OCI-LY3 (cell line): Measurements from ENCODE around the gene CYP2W1.

Experiments used
- H2AFZ ChIP-seq: fragments of 200-600, 300-600 bp; shearing (Covaris generic); 2 replicates; pipeline ENCODE4 v1.6.0; 2014; ENCODE audit warnings: antibody characterized with exemption, low read depth, low read length
- H3K27ac ChIP-seq: fragments of 200-600, 300-600 bp; sonication (generic); 2 replicates; pipeline ENCODE4 v1.5.1; 2014; ENCODE audit warnings: mild to moderate bottlenecking, low read length, moderate library complexity, mixed read lengths
- H3K27me3 ChIP-seq: fragments of 200-600, 300-600 bp; sonication (generic); 2 replicates; pipeline ENCODE4 v1.6.1; 2014; ENCODE audit warnings: low read depth, low read length, mixed read lengths
- H3K36me3 ChIP-seq: fragments of 200-600, 300-600 bp; sonication (generic); replicated peaks from 2 replicates; pipeline ENCODE3; 2014; ENCODE audit warnings: low read depth, low read length, mixed read lengths
- H3K4me1 ChIP-seq: fragments of 300-600, 200-600 bp; sonication (generic); 2 replicates; pipeline ENCODE4 v1.6.1; 2014; ENCODE audit warnings: low read length, mixed read lengths
- H3K4me2 ChIP-seq: fragments of 200-600, 300-600 bp; sonication (generic); 2 replicates; pipeline ENCODE4 v1.6.1; 2014; ENCODE audit warnings: low read length, mixed read lengths
- H3K4me3 ChIP-seq: fragments of 300-600, 200-600 bp; sonication (generic); 2 replicates; pipeline ENCODE4 v1.5.1; 2014; ENCODE audit warnings: antibody characterized with exemption, mild to moderate bottlenecking, low read length, moderate library complexity
- H3K79me2 ChIP-seq: fragments of 300-600, 200-600 bp; shearing (Covaris generic); 2 replicates; pipeline ENCODE4 v1.6.1; 2014; ENCODE audit warnings: mild to moderate bottlenecking, low read length, mixed read lengths
- H3K9ac ChIP-seq: fragments of 300-600, 200-600 bp; shearing (Covaris generic); 2 replicates; pipeline ENCODE4 v1.6.0; 2014; ENCODE audit warnings: mild to moderate bottlenecking, low read length, moderate library complexity
- H3K9me3 ChIP-seq: fragments of 200-600, 300-600 bp; shearing (Covaris generic); 2 replicates; pipeline ENCODE4 v1.6.1; 2014; ENCODE audit warnings: low read length, mixed read lengths; ENCODE audit not compliant: insufficient read depth
- H4K20me1 ChIP-seq: fragments of 200-600, 300-600 bp; sonication (generic); 2 replicates; pipeline ENCODE4 v1.6.1; 2016; ENCODE audit warnings: low read length, mixed read lengths; ENCODE audit not compliant: insufficient read depth
- EZH2phosphoT487 ChIP-seq: fragments of 200-600 bp; shearing (Covaris generic); IDR thresholded peaks from 2 replicates; pipeline ENCODE4 v1.6.1; 2018; ENCODE audit warnings: antibody characterized with exemption, mixed run types, low read depth
- TF ChIP-seq, protein P1 (sequence below): fragments of 200-600, 300-600 bp; sonication (generic); IDR thresholded peaks from 2 replicates; pipeline ENCODE4 v1.5.1; 2014; ENCODE audit warnings: antibody characterized with exemption, low read length, low read depth

Gene CYP2W1

DNA sequence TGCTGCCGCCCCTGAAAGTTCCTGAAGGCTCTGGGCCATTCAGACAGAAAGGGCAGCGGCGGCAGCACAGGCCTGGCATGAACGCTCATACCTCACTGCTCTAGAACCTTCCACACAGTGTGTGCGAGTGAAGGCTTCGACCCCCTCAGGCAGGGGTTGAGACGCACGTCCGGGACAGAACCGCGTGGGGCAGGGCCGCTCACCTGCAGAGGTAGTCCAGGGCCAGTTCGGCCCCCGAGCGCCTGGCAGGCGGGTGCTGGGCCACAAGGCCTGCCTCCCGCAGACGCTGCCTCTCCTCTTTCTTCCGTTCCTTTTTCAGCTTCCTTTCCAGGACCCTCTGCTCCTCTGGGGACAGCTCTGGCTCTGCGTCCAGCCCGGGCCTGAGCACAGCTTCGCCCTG, 26.8 kb downstream of the CYP2W1 start:
- Histone ChIP-seq H3K27ac (no peak overlapping the region), H3K27me3 (no peaks in the 10 kb centered on the region), H4K20me1 (no peaks in the 10 kb centered on the region), H3K79me2 (no peaks in the 10 kb centered on the region), H2AFZ (no peak overlapping the region), H3K9me3 (no peaks in the 10 kb centered on the region), H3K4me2 (no peak overlapping the region), H3K9ac (no peak overlapping the region), H3K4me3 (no peak overlapping the region), H3K4me1 (no peaks in the 10 kb centered on the region), H3K36me3 (no peaks in the 10 kb centered on the region)
- TF ChIP-seq EZH2phosphoT487 = no peak
- TF ChIP-seq, protein P1, sequence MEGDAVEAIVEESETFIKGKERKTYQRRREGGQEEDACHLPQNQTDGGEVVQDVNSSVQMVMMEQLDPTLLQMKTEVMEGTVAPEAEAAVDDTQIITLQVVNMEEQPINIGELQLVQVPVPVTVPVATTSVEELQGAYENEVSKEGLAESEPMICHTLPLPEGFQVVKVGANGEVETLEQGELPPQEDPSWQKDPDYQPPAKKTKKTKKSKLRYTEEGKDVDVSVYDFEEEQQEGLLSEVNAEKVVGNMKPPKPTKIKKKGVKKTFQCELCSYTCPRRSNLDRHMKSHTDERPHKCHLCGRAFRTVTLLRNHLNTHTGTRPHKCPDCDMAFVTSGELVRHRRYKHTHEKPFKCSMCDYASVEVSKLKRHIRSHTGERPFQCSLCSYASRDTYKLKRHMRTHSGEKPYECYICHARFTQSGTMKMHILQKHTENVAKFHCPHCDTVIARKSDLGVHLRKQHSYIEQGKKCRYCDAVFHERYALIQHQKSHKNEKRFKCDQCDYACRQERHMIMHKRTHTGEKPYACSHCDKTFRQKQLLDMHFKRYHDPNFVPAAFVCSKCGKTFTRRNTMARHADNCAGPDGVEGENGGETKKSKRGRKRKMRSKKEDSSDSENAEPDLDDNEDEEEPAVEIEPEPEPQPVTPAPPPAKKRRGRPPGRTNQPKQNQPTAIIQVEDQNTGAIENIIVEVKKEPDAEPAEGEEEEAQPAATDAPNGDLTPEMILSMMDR = no peak

DNA sequence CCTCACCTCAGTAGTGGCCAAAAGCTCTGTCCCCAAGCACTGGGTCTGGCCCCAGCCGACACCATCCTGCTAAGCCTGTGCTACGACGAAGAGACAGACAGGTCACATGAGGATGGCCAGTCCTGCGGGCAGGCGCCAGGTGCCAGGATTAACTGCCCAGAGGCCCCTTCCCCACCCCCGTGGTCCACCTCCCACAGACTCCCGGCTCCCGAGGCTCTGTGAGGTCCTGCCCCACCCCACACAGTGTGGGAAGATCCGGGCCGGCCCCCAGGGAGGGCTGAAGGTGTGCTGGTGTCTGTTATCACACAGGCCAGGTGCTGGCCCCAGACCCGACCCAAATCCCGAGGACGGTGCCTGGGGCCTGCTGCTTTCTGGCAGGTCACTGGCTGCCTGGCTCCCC, 27.2 kb downstream of the CYP2W1 start:
- Histone ChIP-seq H3K27ac (no peak overlapping the region), H3K4me2 (no peak overlapping the region), H3K9me3 (no peaks in the 10 kb centered on the region), H3K4me3 (no peak overlapping the region), H2AFZ (no peak overlapping the region), H3K79me2 (no peaks in the 10 kb centered on the region), H3K27me3 (no peaks in the 10 kb centered on the region), H3K9ac (no peak overlapping the region), H3K36me3 (no peaks in the 10 kb centered on the region), H4K20me1 (no peaks in the 10 kb centered on the region), H3K4me1 (no peaks in the 10 kb centered on the region)
- TF ChIP-seq, protein P1 = no peak
- no peak for TF ChIP-seq EZH2phosphoT487

DNA sequence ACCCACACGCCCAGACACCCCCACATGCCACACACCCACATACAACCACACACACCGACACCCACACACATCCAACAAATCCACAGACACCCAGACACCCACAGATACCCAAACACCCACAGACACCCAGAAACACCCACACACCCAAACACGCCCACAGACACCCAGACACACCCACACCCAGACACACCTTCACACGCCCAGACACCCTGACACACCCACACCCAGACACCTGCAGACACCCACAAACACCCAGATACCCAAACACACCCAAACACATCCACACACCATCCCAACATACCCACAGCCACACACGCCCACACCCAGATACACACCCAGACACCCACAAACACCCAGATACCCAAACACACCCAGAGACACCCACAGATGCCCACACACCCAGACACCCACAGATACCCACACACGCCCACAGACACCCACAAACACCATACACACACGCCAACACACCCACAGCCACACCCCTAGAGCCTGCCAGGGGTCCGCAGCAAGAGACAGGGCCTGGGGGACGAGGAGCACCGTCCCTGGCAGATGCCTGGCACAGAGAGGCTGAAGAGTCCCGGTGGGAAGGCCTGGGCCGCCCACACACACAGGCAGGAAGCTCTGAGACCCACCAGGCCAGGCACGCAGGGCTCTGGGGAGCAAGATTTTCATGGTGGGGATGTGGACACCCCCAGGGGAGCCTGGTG, 28.5 kb downstream of the CYP2W1 start:
- Histone ChIP-seq H3K27me3 (no peaks in the 10 kb centered on the region), H4K20me1 (no peaks in the 10 kb centered on the region), H3K9me3 (no peaks in the 10 kb centered on the region), H2AFZ (no peak overlapping the region), H3K9ac (no peak overlapping the region), H3K4me2 (no peak overlapping the region), H3K4me3 (no peak overlapping the region), H3K27ac (no peak overlapping the region), H3K36me3 (no peaks in the 10 kb centered on the region), H3K79me2 (no peaks in the 10 kb centered on the region), H3K4me1 (no peaks in the 10 kb centered on the region)
- TF ChIP-seq EZH2phosphoT487 = no peak
- TF ChIP-seq, protein P1 = no peak

DNA sequence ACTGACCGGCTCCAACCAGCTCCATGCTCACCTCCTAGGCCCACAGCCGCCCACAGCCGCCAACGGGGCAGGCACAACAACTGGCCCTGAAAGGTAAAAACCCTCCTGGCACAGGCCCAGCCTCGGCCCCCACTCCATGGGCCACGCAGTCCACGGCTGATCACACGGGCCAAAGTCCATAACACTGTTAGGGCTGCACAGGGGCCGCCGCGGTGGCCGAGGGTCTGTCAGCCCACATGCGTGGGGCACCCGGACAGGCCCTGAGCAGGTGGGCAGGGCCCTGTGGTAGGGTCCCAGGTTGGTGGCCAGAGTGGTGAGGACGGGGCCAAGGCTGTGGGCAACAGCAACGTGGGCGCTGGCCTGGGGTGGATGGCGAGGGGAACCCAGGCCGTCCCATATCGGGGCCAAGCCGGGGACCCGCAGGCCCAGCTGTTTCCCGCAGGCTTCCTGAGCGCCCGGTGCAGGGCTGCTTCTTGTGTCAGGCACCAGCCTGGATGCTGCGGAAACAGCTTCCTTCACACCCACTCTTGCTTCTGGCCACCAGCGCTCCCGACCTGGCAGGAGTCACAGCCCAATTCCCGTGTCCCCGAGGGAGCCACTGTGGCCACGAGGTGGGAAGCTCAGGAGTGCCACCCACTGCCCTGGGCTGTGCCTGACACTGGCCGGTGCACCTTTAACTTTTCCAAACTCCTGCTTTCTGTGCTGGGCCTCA, 29.2 kb downstream of the CYP2W1 start:
- H3K36me3 ChIP-seq = no peaks in the 10 kb centered on the region
- no peak overlapping the region for H3K27ac ChIP-seq
- H3K9ac ChIP-seq = no peak overlapping the region
- no peaks in the 10 kb centered on the region for H3K4me1 ChIP-seq
- no peaks in the 10 kb centered on the region for H3K27me3 ChIP-seq
- no peak overlapping the region for H3K4me3 ChIP-seq
- H4K20me1 ChIP-seq = no peaks in the 10 kb centered on the region
- no peak for TF ChIP-seq EZH2phosphoT487
- TF ChIP-seq, protein P1 = no peak
- H3K4me2 ChIP-seq = no peak overlapping the region
- H3K9me3 ChIP-seq = no peaks in the 10 kb centered on the region
- no peak overlapping the region for H2AFZ ChIP-seq
- no peaks in the 10 kb centered on the region for H3K79me2 ChIP-seq
